GM12878 (cell line): ENCODE results near the gene DEFB126.
"Not testable (repeated sequence)": the region's sequence is repeated elsewhere in the genome, so short reads cannot be mapped to it uniquely, and the experiment has no call there.

Source experiments
- BCL11A ChIP-seq: IDR thresholded peaks from 2 replicates; pipeline ENCODE4 v1.6.1; 2011; ENCODE audit warnings: low read depth, low read length
- BHLHE40 ChIP-seq, 2 experiments: fragments of 450-650 bp in 1 of 2; IDR thresholded peaks; 2 replicates each; pipeline ENCODE4 v1.6.1; 2011 to 2017; ENCODE audit warnings: low read depth in 2 of 2, borderline replicate concordance in 1 of 2, improper control_type of control experiment in 1 of 2, low read length in 1 of 2, mild to moderate bottlenecking in 1 of 2
- CEBPB ChIP-seq, 2 experiments: fragments of 150-350 bp in 1 of 2; IDR thresholded peaks; 2 replicates each; pipeline ENCODE4 v1.6.1; 2012 to 2014; ENCODE audit warnings: low read depth in 2 of 2, low read length in 2 of 2, borderline replicate concordance in 1 of 2, inconsistent platforms in 1 of 2
- CHD1 ChIP-seq: IDR thresholded peaks from 2 replicates; pipeline ENCODE4 v1.6.1; 2012; ENCODE audit warnings: low read depth, low read length, improper control_type of control experiment
- EZH2 ChIP-seq: IDR thresholded peaks from 2 replicates; pipeline ENCODE4 v1.6.1; 2012; ENCODE audit warnings: low read depth, mild to moderate bottlenecking, control low read depth, inconsistent platforms, low read length, borderline replicate concordance; ENCODE audit not compliant: control insufficient read depth
- GABPA ChIP-seq: IDR thresholded peaks from 2 replicates; pipeline ENCODE4 v1.6.1; 2014; ENCODE audit warnings: antibody characterized with exemption, low read depth, mild to moderate bottlenecking, inconsistent platforms
- MAX ChIP-seq: IDR thresholded peaks from 2 replicates; pipeline ENCODE4 v1.6.1; 2012; ENCODE audit warnings: low read depth, low read length, improper control_type of control experiment
- PAX5 ChIP-seq: IDR thresholded peaks from 2 replicates; pipeline ENCODE4 v1.6.1; 2011; ENCODE audit warnings: low read depth, low read length, borderline replicate concordance
- PML ChIP-seq: IDR thresholded peaks from 2 replicates; pipeline ENCODE4 v1.6.1; 2012; ENCODE audit warnings: low read length, inconsistent platforms
- POLR2A ChIP-seq: IDR thresholded peaks from 2 replicates; pipeline ENCODE4 v1.6.1; 2011; ENCODE audit warnings: low read depth, mild to moderate bottlenecking, low read length
- POLR2AphosphoS5 ChIP-seq: IDR thresholded peaks from 2 replicates; pipeline ENCODE4 v1.6.1; 2011; ENCODE audit warnings: mild to moderate bottlenecking, low read length, inconsistent platforms
- SMAD1 ChIP-seq: fragments of 450-650 bp; IDR thresholded peaks from 2 replicates; pipeline ENCODE4 v1.6.1; 2018; ENCODE audit warnings: mild to moderate bottlenecking, low read depth; ENCODE audit not compliant: partially characterized antibody
- ZBTB33 ChIP-seq: fragments of 450-650 bp; IDR thresholded peaks from 2 replicates; pipeline ENCODE4 v1.6.1; 2017; ENCODE audit warnings: mild to moderate bottlenecking
- TF ChIP-seq, protein P1 (sequence below), 3 experiments: IDR thresholded peaks in 2 of 3; conservative IDR thresholded peaks in 1 of 3; 2 replicates each; pipeline ENCODE4 v1.5.1; 2011; ENCODE audit warnings: low read depth in 3 of 3, low read length in 3 of 3, mild to moderate bottlenecking in 3 of 3, control low read depth in 2 of 3, moderate library complexity in 2 of 3, inconsistent platforms in 1 of 3, mixed read lengths in 1 of 3; ENCODE audit not compliant: control insufficient read depth in 2 of 3, insufficient read depth in 1 of 3; ENCODE audit errors: extremely low read depth in 1 of 3

- TF ChIP-seq PML; PAX5; POLR2A; MAX; SMAD1; ZBTB33; CEBPB (IDR thresholded peaks at IDR 0.05; ENCODE audit: borderline replicate concordance in 1 of 2, low read depth in 2 of 2, low read length in 2 of 2); GABPA; BHLHE40 (IDR thresholded peaks at IDR 0.05; ENCODE audit: borderline replicate concordance in 1 of 2, low read depth in 2 of 2, low read length in 1 of 2); EZH2; POLR2AphosphoS5; CHD1; BCL11A: not testable (repeated sequence)
- TF ChIP-seq, protein P1, sequence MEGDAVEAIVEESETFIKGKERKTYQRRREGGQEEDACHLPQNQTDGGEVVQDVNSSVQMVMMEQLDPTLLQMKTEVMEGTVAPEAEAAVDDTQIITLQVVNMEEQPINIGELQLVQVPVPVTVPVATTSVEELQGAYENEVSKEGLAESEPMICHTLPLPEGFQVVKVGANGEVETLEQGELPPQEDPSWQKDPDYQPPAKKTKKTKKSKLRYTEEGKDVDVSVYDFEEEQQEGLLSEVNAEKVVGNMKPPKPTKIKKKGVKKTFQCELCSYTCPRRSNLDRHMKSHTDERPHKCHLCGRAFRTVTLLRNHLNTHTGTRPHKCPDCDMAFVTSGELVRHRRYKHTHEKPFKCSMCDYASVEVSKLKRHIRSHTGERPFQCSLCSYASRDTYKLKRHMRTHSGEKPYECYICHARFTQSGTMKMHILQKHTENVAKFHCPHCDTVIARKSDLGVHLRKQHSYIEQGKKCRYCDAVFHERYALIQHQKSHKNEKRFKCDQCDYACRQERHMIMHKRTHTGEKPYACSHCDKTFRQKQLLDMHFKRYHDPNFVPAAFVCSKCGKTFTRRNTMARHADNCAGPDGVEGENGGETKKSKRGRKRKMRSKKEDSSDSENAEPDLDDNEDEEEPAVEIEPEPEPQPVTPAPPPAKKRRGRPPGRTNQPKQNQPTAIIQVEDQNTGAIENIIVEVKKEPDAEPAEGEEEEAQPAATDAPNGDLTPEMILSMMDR (IDR thresholded peaks at IDR 0.05 in 2 of 3, conservative IDR thresholded peaks at IDR 0.05 in 1 of 3; ENCODE audit: control insufficient read depth in 2 of 3, extremely low read depth in 1 of 3, insufficient read depth in 1 of 3, low read depth in 3 of 3, low read length in 3 of 3), result not testable (repeated sequence)
Measured at GRCh38 chr20:97691-98090, 44.7 kb upstream of the DEFB126 start.
